Esophagus muscularis mucosa (tissue), 4 donors: ENCODE data around the gene CD207.

Source experiments
- EP300 ChIP-seq: sonication (generic); formaldehyde crosslinking; IDR thresholded peaks from one replicate; pipeline ENCODE4 v1.6.1; 2017; ENCODE audit warnings: antibody characterized with exemption
- POLR2A ChIP-seq: fragments of 450-650 bp; IDR thresholded peaks from one replicate; pipeline ENCODE4 v1.6.1; 2017; ENCODE audit warnings: antibody characterized with exemption, moderate library complexity, mild to moderate bottlenecking, low read depth
- POLR2AphosphoS5 ChIP-seq, 2 donors: sonication (generic); formaldehyde crosslinking; IDR thresholded peaks; one replicate each; pipeline ENCODE4 v1.6.1; 2017; ENCODE audit warnings: antibody characterized with exemption in 2 of 2
- TF ChIP-seq, protein P1 (sequence below), 3 experiments: fragments of 200-600 bp in 2 of 3; fragments of 450-650 bp in 1 of 3; sonication (generic) in 2 of 3; IDR thresholded peaks; one replicate each; pipeline ENCODE4 v1.5.1; 2017 to 2019; ENCODE audit warnings: antibody characterized with exemption in 3 of 3, mild to moderate bottlenecking in 2 of 3, moderate library complexity in 1 of 3

DNA sequence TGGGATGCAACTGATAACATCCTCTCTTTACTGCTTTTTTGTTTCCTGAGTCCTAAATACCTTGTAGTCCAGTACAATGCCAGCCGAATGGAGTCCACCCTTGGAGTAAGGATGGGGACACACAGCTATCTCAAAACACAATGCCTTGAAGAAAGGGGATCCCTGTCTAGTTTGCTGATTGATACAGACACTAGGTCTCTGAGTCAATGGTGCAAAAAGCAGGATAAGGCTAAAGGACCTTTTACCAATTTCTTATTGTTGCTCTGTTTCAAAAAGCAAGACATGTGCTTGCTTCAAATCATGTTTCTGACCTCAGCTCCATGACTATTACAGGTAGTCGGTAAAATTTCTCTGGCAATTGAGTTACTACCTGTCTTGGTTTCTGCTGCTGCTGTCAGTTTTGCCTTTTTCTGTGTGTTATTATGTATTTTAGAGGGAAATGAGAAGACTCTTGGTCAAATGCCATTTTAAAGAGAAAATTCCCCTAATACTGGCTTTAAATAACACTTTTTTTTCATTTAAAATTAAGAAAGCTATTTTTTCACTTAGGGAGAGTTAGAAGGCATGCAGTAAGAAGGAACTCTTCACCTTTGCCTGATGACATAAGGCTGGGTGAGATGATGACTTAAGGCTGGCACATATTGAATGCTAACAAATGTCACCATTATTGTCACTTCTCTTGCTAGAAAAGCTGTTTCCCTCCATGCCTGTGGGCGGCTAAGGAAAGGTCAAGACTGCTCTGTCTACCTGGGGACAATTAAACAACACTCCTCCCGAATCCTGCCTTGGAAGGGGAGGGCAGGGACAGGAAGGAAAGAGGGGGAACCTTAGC is 40.2 kb downstream of the CD207 start:
- TF ChIP-seq, protein P1, sequence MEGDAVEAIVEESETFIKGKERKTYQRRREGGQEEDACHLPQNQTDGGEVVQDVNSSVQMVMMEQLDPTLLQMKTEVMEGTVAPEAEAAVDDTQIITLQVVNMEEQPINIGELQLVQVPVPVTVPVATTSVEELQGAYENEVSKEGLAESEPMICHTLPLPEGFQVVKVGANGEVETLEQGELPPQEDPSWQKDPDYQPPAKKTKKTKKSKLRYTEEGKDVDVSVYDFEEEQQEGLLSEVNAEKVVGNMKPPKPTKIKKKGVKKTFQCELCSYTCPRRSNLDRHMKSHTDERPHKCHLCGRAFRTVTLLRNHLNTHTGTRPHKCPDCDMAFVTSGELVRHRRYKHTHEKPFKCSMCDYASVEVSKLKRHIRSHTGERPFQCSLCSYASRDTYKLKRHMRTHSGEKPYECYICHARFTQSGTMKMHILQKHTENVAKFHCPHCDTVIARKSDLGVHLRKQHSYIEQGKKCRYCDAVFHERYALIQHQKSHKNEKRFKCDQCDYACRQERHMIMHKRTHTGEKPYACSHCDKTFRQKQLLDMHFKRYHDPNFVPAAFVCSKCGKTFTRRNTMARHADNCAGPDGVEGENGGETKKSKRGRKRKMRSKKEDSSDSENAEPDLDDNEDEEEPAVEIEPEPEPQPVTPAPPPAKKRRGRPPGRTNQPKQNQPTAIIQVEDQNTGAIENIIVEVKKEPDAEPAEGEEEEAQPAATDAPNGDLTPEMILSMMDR (IDR thresholded peaks at IDR 0.05) = no peak
- TF ChIP-seq POLR2A (no peak), POLR2AphosphoS5 (IDR thresholded peaks at IDR 0.05) (no peak), EP300 (no peak)
